PC-9 (cell line): ENCODE results near the gene COL4A2.

Experiments used
- EZH2 ChIP-seq: fragments of 200-600 bp; sonication (generic); IDR thresholded peaks from 2 replicates; pipeline ENCODE4 v1.8.0; 2017; ENCODE audit warnings: antibody characterized with exemption, low read depth
- TF ChIP-seq, protein P1 (sequence below): fragments of 200-600 bp; sonication (generic); conservative IDR thresholded peaks from 2 replicates; pipeline ENCODE4 v1.6.1; 2017; ENCODE audit warnings: mixed run types, antibody characterized with exemption, mild to moderate bottlenecking, moderate library complexity

DNA sequence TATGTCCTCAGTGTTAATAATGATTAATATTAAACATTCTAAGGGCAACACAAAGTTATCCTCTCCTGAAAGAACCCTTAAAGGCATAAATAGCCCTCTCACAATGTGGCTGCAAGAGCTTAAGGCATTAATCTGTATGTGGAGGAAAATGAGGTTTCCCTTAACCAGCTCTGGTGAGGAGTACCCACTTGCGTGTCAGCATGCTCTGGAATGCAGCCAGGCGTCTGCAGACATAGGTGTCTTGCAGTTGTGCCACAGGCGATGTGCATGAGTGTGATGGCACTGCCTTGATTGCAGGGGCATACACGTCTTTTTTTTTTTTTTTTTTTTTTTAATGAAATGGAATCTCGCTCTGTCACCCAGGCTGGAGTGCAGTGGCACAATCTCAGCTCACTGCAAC lies 162.5 kb downstream of the COL4A2 start:
- TF ChIP-seq, protein P1, sequence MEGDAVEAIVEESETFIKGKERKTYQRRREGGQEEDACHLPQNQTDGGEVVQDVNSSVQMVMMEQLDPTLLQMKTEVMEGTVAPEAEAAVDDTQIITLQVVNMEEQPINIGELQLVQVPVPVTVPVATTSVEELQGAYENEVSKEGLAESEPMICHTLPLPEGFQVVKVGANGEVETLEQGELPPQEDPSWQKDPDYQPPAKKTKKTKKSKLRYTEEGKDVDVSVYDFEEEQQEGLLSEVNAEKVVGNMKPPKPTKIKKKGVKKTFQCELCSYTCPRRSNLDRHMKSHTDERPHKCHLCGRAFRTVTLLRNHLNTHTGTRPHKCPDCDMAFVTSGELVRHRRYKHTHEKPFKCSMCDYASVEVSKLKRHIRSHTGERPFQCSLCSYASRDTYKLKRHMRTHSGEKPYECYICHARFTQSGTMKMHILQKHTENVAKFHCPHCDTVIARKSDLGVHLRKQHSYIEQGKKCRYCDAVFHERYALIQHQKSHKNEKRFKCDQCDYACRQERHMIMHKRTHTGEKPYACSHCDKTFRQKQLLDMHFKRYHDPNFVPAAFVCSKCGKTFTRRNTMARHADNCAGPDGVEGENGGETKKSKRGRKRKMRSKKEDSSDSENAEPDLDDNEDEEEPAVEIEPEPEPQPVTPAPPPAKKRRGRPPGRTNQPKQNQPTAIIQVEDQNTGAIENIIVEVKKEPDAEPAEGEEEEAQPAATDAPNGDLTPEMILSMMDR: no peak
- no peak for TF ChIP-seq EZH2
